Spleen (tissue), 11 donors: ENCODE data around the gene RFX2. TPM values are rescaled to one million over a fixed set of nuclear protein-coding genes. Genes with fewer than 3 reads are reported as not detected.
"Not testable (repeated sequence)": the region's sequence is repeated elsewhere in the genome, so short reads cannot be mapped to it uniquely, and the experiment has no call there.

Experiments used
- DNase-seq: peaks from one replicate; pipeline ENCODE4 v3.0.0-alpha.2; 2020
- H3K27ac ChIP-seq, 8 donors: fragments of 200-600 bp; sonication (generic) in 7 of 8; 1 replicate in 4 of 8; 2 replicates in 4 of 8; pipeline versions ENCODE4 v1.5.0 to v1.8.0; 2016 to 2021; ENCODE audit warnings: inconsistent platforms in 4 of 8, mild to moderate bottlenecking in 4 of 8, moderate library complexity in 1 of 8
- H3K27me3 ChIP-seq, 7 donors: fragments of 200-600 bp; sonication (generic) in 6 of 7; replicated peaks in 1 of 7; 1 replicate in 4 of 7; 2 replicates in 3 of 7; pipeline versions ENCODE4 v1.5.0 to v1.8.0; 2016 to 2021; ENCODE audit warnings: inconsistent platforms in 3 of 7, mild to moderate bottlenecking in 1 of 7
- H3K36me3 ChIP-seq, 6 donors: fragments of 200-600 bp; sonication (generic) in 5 of 6; 1 replicate in 4 of 6; 2 replicates in 2 of 6; pipeline versions ENCODE4 v1.5.0 to v1.8.0; 2016 to 2021; ENCODE audit warnings: inconsistent platforms in 2 of 6
- H3K4me1 ChIP-seq, 6 donors: fragments of 200-600 bp; sonication (generic) in 5 of 6; 1 replicate in 3 of 6; 2 replicates in 3 of 6; pipeline versions ENCODE4 v1.5.0 to v1.8.0; 2016 to 2021; ENCODE audit warnings: inconsistent platforms in 3 of 6
- H3K4me3 ChIP-seq, 8 donors: fragments of 200-600 bp; sonication (generic) in 7 of 8; 1 replicate in 4 of 8; 2 replicates in 4 of 8; pipeline versions ENCODE4 v1.5.0 to v1.8.0; 2016 to 2021; ENCODE audit warnings: inconsistent platforms in 4 of 8, mild to moderate bottlenecking in 4 of 8, moderate library complexity in 2 of 8
- H3K9me3 ChIP-seq, 8 donors: fragments of 200-600 bp; sonication (generic) in 7 of 8; 1 replicate in 4 of 8; 2 replicates in 4 of 8; pipeline versions ENCODE4 v1.5.0 to v1.8.0; 2016 to 2021; ENCODE audit warnings: inconsistent platforms in 4 of 8
- CTCF ChIP-seq, 11 experiments: fragments of 200-600 bp in 7 of 11; fragments of 450-650 bp in 4 of 11; sonication (generic) in 4 of 11; IDR thresholded peaks in 8 of 11; conservative IDR thresholded peaks in 3 of 11; 1 replicate in 7 of 11; 2 replicates in 4 of 11; pipeline versions ENCODE4 v1.4.0 to v1.8.0; 2016 to 2021; ENCODE audit warnings: antibody characterized with exemption in 11 of 11, inconsistent platforms in 4 of 11, mild to moderate bottlenecking in 1 of 11
- POLR2A ChIP-seq, 3 donors: fragments of 450-650 bp; IDR thresholded peaks; one replicate each; pipeline ENCODE4 v1.5.1; 2017; ENCODE audit warnings: antibody characterized with exemption in 3 of 3, mild to moderate bottlenecking in 1 of 3
- POLR2AphosphoS5 ChIP-seq, 3 donors: sonication (generic); formaldehyde crosslinking; IDR thresholded peaks; one replicate each; pipeline ENCODE4 v1.5.1; 2017; ENCODE audit warnings: antibody characterized with exemption in 3 of 3
- WGBS, 5 donors: extraction: QIAGEN DNeasy Blood & Tissue Kit in 3 of 5; methylation state at CpG; one replicate each; pipeline versions ENCODE4 v1.1.5 to v1.1.7; 2013 to 2018; 5-methylcytosine and 5-hydroxymethylcytosine counted together
- intact Hi-C: fragments of 100-400 bp; cut with DNase I; formaldehyde crosslinking; loops from one replicate; pipeline ENCODE4 v1.15.0; 2023; ENCODE audit warnings: low total_unique reads
- polyA plus RNA-seq, 3 donors: library from polyadenylated mRNA; stranded (reverse); fragments of 200-250 nt; gene quantifications; one replicate each; pipeline ENCODE4 v1.2.1, GENCODE V29; 2013
- total RNA-seq, 7 donors: library from RNA; depleted of rRNA in 3 of 7; stranded (reverse); fragments of >200 nt in 3 of 7; fragmentation: NEBNext Ultra II Directional in 4 of 7; extraction: Animal tissue kit (Norgen Biotek cat#: 25700) in 4 of 7; gene quantifications; one replicate each; pipeline versions ENCODE4 v1.1.0 to v1.2.1, GENCODE V29; 2016 to 2021
- donor health status: healthy with polysubstance abuse.
- donor health status: DM: no; HTN: no; CAD: no; lungs with moderate emphysema.
- donor health status: DM: no; HTN: no; CAD: no.
- donor health status: Bipolar disorder and iron deficiency.
- donor health status: healthy.
- donor health status: DM: no; HTN: no; CAD: no.
- donor health status: DM: yes; HTN: yes; CAD: no.

RFX2 gene
- total and polyA plus RNA-seq, 10 donors: 1.1 to 15.8 (median 7.8) TPM

- 78 to 84% (median 82%) methylated on average over 15 of the region's 15 CpGs for WGBS, 5 donors
- H3K9me3 ChIP-seq: peaks cover 0 to 11% (median 9%) of the 10 kb centered on the region in 8 donors
- no peak for DNase-seq
- intact Hi-C loops: no loop called here
- H3K27me3 ChIP-seq: peaks cover 0 to 25% (median 8%) of the 10 kb centered on the region in 7 donors
- H3K36me3 ChIP-seq: no peaks in the 10 kb centered on the region
- peaks cover 10 to 24% (median 17%) of the 10 kb centered on the region in 6 donors for H3K4me1 ChIP-seq
- TF ChIP-seq CTCF (IDR thresholded peaks at IDR 0.05 in 8 of 11, conservative IDR thresholded peaks at IDR 0.05 in 3 of 11) (no peak), POLR2AphosphoS5 (IDR thresholded peaks at IDR 0.05) (no peak), POLR2A (IDR thresholded peaks at IDR 0.05) (no peak)
- H3K4me3 ChIP-seq: no peak overlapping the region
- H3K27ac ChIP-seq: no peak overlapping the region
Measured at GRCh38 chr19:6113616-6114188, 3.4 kb upstream of the RFX2 start.

- intact Hi-C loops: no loop called here
- no peaks in the 10 kb centered on the region for H3K36me3 ChIP-seq
- WGBS, 5 donors: 0 to 2% (median 1%) methylated on average over 8 to 38 of the region's 38 CpGs
- peaks cover 0 to 30% (median 8%) of the 10 kb centered on the region in 7 donors for H3K27me3 ChIP-seq
- peak overlapping the region; percentile 60 to 89 (median 68) for H3K4me3 ChIP-seq
- DNase-seq: no peak
- peaks cover 10 to 38% (median 21%) of the 10 kb centered on the region in 6 donors for H3K4me1 ChIP-seq
- no peaks in the 10 kb centered on the region for H3K9me3 ChIP-seq
- peak overlapping the region in 5 of 8 donors; percentile 26 to 87 (median 72) for H3K27ac ChIP-seq
- TF ChIP-seq POLR2A (IDR thresholded peaks at IDR 0.05): no peak
- no peak for TF ChIP-seq CTCF (IDR thresholded peaks at IDR 0.05 in 8 of 11, conservative IDR thresholded peaks at IDR 0.05 in 3 of 11)
- no peak for TF ChIP-seq POLR2AphosphoS5 (IDR thresholded peaks at IDR 0.05)
Measured at GRCh38 chr19:6109947-6110346, 353 bp downstream of the RFX2 start.

- Histone ChIP-seq H3K4me1 (peaks cover 10 to 46% (median 22%) of the 10 kb centered on the region in 6 donors), H3K36me3 (no peaks in the 10 kb centered on the region), H3K27me3 (peaks cover 0 to 30% (median 8%) of the 10 kb centered on the region in 7 donors), H3K27ac (peak overlapping the region in 6 of 8 donors; percentile 33 to 87 (median 49)), H3K4me3 (peak overlapping the region; percentile 29 to 89 (median 68)), H3K9me3 (no peaks in the 10 kb centered on the region)
- peak; percentile 81 for DNase-seq
- intact Hi-C loops: no loop called here
- 1 to 3% (median 1%) methylated on average over 47 of the region's 47 CpGs for WGBS, 5 donors
- TF ChIP-seq CTCF (IDR thresholded peaks at IDR 0.05 in 8 of 11, conservative IDR thresholded peaks at IDR 0.05 in 3 of 11) (no peak), POLR2A (IDR thresholded peaks at IDR 0.05) (peak in 1 of 3 donors; percentile 9), POLR2AphosphoS5 (IDR thresholded peaks at IDR 0.05) (peak; percentile 42 to 55 (median 48))
Measured at GRCh38 chr19:6108721-6109633, 1.3 kb downstream of the RFX2 start.

- H3K4me3 ChIP-seq, intact Hi-C loops, H3K36me3 ChIP-seq, H3K27ac ChIP-seq, DNase-seq, H3K9me3 ChIP-seq: not testable (repeated sequence)
- Histone ChIP-seq H3K27me3 (peaks cover 0 to 21% (median 8%) of the 10 kb centered on the region in 7 donors), H3K4me1 (peaks cover 10 to 58% (median 29%) of the 10 kb centered on the region in 6 donors)
- WGBS, 5 donors: 91 to 97% (median 93%) methylated on average over 15 of the region's 15 CpGs
Measured at GRCh38 chr19:6106643-6107294, 3.5 kb downstream of the RFX2 start.
